Omental fat pad (tissue), 4 donors: ENCODE measurements around the gene LIPC. TPM values are rescaled to one million over a fixed set of nuclear protein-coding genes. Genes with fewer than 3 reads are reported as not detected.

Experiments used
- ATAC-seq: fragments of 150-250 bp; one replicate; pipeline ENCODE4 v1.9.1; 2016; ENCODE audit warnings: mild to moderate bottlenecking, moderate library complexity; ENCODE audit not compliant: low FRiP score
- DNase-seq: peaks from one replicate; pipeline ENCODE4 v3.0.0-alpha.2; 2019; ENCODE audit warnings: low spot score
- total RNA-seq, 4 donors: library from RNA; depleted of rRNA; stranded (reverse); fragments of >200 nt; gene quantifications; one replicate each; pipeline ENCODE4 v1.1.0, GENCODE V29; 2016
- TF ChIP-seq, protein P1 (sequence below), 3 donors: fragments of 450-650 bp; IDR thresholded peaks; one replicate each; pipeline ENCODE4 v1.5.1; 2016 to 2017; ENCODE audit warnings: antibody characterized with exemption in 3 of 3, mild to moderate bottlenecking in 3 of 3, moderate library complexity in 2 of 3

The LIPC gene
- total RNA-seq, 4 donors from 2014 or later: 0.46 TPM; not detected in 3

DNA sequence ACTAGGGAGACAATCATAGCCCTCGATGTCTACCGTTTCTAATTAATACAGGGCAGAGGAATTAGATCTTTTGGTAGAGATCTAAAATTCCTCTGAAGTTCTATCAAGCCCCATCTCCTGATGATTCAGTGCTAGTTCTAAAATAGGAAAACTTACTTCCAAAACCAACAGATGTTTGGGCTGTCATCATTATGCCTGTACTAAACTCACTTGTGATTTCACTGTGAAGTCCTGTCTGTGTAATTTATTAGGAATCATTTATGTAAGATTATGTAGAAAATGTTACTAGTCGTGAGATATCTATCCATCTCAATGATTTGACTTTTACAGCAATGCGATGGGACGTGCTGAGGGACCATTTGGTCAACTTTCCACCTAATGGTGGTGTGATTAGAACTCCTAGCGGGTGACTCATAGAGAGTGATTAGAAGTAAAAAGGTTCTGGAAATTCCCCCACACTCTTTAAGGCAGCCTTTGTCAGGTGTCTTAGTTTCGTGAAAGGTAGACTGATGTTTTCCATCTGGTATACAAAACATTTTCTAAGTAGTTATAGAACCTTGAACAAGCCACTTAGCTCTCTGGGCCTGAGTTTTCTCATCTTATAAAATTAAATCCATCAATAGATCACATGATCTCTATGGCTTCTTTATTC, 34.2 kb downstream of the LIPC start:
- TF ChIP-seq, protein P1, sequence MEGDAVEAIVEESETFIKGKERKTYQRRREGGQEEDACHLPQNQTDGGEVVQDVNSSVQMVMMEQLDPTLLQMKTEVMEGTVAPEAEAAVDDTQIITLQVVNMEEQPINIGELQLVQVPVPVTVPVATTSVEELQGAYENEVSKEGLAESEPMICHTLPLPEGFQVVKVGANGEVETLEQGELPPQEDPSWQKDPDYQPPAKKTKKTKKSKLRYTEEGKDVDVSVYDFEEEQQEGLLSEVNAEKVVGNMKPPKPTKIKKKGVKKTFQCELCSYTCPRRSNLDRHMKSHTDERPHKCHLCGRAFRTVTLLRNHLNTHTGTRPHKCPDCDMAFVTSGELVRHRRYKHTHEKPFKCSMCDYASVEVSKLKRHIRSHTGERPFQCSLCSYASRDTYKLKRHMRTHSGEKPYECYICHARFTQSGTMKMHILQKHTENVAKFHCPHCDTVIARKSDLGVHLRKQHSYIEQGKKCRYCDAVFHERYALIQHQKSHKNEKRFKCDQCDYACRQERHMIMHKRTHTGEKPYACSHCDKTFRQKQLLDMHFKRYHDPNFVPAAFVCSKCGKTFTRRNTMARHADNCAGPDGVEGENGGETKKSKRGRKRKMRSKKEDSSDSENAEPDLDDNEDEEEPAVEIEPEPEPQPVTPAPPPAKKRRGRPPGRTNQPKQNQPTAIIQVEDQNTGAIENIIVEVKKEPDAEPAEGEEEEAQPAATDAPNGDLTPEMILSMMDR (IDR thresholded peaks at IDR 0.05): no peak

DNA sequence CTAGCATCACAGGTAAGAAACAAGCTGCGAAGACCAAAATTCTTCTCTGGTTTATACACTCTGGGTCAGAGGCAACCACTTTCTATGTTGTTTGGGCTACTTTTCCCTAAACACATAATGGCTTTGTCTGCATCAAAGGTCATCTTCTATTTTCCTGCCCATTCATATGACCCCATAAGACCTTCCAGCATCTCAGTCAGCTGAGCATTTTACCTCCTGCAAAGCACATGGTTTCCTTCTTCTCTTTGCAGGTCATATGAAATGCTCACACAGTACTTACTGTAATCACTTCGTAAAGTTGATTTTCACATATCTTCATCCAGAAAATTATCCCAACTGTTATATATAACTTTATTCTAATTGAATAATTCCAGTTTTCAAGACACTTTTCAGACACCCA, 34.8 kb downstream of the LIPC start:
- no peak for ATAC-seq
- TF ChIP-seq, protein P1 (IDR thresholded peaks at IDR 0.05): no peak
- no peak for DNase-seq

More for the DNA sequence above, 34.2 kb downstream of the LIPC start:
- no peak for ATAC-seq
- DNase-seq: no peak

DNA sequence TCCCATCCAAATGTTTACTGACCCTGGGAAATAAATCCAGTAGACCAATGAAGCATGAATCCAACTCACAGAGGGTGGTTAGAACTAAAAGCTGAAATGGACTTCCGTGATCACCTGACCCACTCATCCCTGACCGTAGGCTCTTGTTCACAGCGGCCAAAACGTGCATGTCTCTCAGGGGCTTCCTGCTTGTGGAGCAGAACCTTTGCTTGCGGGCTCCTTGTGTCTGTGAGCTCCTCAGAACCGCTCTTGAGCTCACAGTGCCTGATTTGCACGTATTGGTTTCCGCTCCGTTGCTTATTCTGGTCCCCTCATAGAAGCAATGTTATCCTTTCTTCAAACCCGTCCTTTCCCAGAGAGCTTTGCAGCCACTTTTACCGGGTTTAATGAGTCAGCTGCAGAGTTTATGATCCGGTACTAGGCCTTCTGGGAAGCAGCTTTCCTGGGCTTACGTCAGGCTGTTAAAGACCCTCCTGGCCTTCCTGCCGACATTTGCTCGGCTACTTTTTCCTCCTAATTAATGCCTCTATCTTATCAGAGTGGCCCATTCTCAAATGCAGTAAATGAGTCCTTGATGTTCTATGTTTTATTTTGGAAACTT, 35.4 kb downstream of the LIPC start:
- ATAC-seq (no peak), DNase-seq (no peak)
- TF ChIP-seq, protein P1 (IDR thresholded peaks at IDR 0.05): no peak

DNA sequence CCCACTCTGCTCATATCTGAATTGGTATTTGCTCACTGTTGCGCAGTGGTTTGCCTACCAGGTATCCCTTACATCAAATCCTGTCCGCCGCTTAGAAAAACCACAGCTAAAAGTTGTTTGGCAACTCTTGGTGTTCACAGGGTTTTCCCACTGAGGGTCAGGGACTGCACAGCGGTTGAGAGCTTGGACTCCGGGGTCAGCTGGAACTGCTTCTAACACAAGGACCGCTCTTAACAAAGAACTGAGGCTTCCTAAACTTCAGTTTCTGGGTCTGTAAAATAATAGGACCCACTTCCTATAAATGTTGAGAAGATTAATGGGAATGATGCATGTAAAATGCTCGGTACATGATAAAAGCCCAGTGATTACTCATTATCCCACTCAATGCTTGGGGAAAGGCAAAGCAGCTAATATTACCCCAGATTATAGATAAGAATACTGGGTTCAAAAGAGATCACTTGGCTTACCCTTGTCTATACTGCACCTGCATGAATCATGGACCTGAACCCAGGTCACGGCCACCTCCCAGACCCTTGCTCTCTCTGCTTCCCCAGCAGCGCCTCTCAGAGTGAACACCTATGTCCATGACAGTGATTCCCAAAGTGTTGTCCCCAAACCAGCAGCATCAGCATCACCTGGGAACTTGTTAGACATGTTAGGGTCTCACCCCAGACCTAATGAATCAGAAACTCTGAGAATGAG, 36.1 kb downstream of the LIPC start:
- TF ChIP-seq, protein P1 (IDR thresholded peaks at IDR 0.05): no peak
- ATAC-seq (no peak), DNase-seq (no peak)

DNA sequence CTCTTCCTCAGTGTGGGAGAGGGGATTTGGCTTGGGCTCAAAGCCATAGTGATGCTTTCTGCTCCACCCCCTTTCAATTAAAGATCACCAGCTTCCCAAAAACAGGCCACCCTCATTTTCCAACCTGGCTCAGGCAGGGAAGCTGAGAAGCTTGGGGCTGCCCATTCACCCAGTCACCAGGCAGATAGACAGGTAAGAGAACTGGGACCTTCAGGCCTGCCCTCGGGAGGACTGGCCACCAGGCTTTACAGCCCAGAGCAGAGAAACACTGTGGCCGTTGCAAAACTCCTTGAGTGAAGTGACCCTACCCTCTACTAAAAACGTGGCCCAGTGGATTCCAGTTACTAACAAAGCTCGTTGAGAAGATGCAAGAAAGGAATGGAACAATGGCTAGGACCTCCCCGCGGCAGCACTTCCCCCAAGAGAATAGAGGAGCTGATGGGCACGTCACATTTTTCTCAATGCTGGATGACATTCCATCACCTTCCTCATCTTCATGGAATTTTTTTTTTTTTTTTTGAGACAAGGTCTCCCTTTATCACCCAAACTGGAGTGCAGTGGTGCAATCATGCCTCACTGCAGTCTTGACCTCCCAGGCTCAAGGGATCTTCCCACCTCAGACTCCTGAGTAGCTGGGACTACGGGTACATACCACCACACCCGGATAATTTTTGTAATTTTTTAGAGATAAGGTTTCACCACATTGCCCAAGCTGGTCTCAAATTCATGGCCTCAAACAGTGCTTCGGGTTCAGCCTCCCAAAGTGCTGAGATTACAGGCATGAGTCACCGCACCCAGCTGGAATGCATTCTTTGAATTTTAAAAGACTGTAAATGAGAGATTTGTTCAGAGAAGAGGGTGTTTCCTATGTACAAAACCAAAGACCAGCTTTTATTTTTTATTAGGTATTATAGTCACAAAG, 37.9 kb downstream of the LIPC start:
- no peak for DNase-seq
- ATAC-seq: peak; percentile 88
- TF ChIP-seq, protein P1 (IDR thresholded peaks at IDR 0.05): no peak

DNA sequence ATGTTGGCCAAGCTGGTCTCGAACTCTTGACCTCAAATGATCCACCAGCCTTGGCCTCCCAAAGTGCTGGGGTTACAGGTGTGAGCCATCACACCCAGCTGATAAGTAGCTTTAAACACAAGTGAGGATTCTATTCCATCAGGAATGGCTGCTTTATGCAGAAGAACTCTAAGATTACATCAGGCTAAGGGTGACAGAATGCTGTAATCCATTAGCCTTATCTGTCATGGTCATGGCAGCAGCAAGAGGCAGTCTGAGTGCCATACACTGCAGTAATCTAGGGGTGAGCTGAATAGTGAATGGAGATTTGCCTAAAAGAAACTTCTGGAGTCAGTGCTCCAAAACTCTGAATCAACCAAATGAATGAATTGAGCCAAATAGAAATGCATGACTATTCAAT, 39.6 kb downstream of the LIPC start:
- no peak for DNase-seq
- ATAC-seq: no peak
- TF ChIP-seq, protein P1 (IDR thresholded peaks at IDR 0.05): no peak
